ENCODE measurements around the gene NUDT4B. TPM values are rescaled to one million over a fixed set of nuclear protein-coding genes. Genes with fewer than 3 reads are reported as not detected.
"Not testable (repeated sequence)": the region's sequence is repeated elsewhere in the genome, so short reads cannot be mapped to it uniquely, and the experiment has no call there.

NUDT4B gene
- 19.0 and 26.8 TPM in 2 replicates for total RNA-seq (2014; rRNA removed; shearing (Covaris generic))
- 61.3 and 74.4 TPM in 2 replicates for polyA plus RNA-seq (2015; cell fraction: cytosol; rRNA removed)
- polyA plus RNA-seq (2015; cell fraction: nucleus; rRNA removed): 13.7 and 20.9 TPM in 2 replicates

DNA sequence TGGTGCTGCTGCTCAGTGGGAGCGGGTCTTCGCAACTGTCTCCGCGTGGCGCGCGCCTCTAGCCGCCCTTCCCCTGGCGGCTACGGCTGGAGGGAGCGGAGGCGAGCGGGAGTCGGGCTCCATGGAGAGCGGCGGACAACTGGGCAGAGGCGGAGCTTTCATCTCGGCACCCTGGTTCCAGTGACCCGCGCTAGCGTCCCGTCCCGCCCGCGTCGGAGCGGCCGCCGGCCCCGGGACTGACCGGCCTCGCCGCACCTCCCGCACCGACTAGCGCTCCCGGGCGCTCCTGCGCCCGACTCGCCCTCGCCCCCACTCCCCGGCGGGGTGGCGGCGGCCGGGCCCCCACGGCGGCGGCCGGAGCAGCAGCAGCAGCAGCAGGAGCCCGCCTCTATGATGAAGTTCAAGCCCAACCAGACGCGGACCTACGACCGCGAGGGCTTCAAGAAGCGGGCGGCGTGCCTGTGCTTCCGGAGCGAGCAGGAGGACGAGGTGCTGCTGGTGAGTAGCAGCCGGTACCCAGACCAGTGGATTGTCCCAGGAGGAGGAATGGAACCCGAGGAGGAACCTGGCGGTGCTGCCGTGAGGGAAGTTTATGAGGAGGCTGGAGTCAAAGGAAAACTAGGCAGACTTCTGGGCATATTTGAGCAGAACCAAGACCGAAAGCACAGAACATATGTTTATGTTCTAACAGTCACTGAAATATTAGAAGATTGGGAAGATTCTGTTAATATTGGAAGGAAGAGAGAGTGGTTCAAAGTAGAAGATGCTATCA, at the start of gene NUDT4B:
Gene NUDT4B, plus strand, starts transcription at position 212 of the 772 bp plus-strand sequence. Its CDS starts 179 bp downstream, at position 391.
- DNase-seq (ENCODE audit: low read depth, low spot score); in situ Hi-C loops (cut with HindIII; ENCODE audit: low pct_unique_long_range_greater_than_20kb, low sequenced_read_pairs): not testable (repeated sequence)

DNA sequence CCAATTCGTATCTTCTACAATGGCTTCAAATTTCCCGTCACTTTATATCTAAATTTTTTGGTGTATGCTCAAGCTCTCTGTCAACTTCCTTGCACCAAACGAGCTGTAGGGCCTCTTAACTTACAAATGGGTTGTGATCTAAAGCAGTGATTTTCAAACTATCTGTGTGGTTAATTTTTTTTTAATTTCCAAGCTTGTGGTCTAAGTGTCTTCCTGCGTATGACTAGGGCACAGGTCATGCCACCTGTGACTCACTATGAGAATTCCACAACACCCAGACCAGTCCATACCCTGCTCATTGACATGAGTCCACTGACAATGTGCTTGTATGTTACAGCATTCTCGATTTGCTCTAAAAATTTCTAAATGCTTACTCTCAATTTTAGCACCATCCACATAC, 49.2 kb upstream of the NUDT4B start:
- not testable (repeated sequence) for DNase-seq (ENCODE audit: low read depth, low spot score)

GRCh38 chr1:148702242-148702641, 46.3 kb upstream of the NUDT4B start:
- DNase-seq (ENCODE audit: low read depth, low spot score); in situ Hi-C loops (cut with HindIII; ENCODE audit: low pct_unique_long_range_greater_than_20kb, low sequenced_read_pairs): not testable (repeated sequence)

More for the DNA sequence above, 49.2 kb upstream of the NUDT4B start:
- in situ Hi-C loops (cut with HindIII; ENCODE audit: low pct_unique_long_range_greater_than_20kb, low sequenced_read_pairs): not testable (repeated sequence)

- DNase-seq (ENCODE audit: low read depth, low spot score); in situ Hi-C loops (cut with HindIII; ENCODE audit: low pct_unique_long_range_greater_than_20kb, low sequenced_read_pairs): not testable (repeated sequence)
These were observed 44.5 kb upstream of the NUDT4B start for GRCh38 chr1:148703973-148704591.

GRCh38 chr1:148705316-148705948, 43.1 kb upstream of the NUDT4B start:
- in situ Hi-C loops (cut with HindIII; ENCODE audit: low pct_unique_long_range_greater_than_20kb, low sequenced_read_pairs); DNase-seq (ENCODE audit: low read depth, low spot score): not testable (repeated sequence)

DNA sequence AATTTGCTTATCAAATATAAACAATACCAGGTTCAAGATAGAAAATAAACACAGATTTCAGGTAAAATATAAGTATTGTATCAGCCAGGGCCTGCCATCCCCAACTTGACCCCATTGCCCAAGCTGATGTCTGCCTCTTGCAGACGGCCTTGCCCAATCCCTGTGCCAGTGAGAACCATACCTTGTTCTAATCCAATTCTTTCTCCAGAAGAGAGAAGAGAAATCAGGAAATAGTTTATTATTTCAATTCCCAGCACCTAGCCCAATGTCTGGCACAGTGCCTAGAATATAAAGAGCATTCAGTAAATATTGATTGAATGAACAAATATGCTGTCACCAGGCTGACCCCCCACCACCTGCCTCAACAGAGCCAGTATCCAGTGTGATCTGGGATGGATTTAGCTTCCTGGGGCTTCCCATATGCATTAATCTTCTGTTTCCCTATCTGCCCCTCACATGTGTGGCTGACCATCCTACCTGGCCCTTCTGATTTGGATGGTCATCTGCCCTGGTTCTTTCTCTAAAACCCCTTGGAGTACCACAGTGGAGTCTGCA, 39.7 kb upstream of the NUDT4B start:
- DNase-seq (ENCODE audit: low read depth, low spot score); in situ Hi-C loops (cut with HindIII; ENCODE audit: low pct_unique_long_range_greater_than_20kb, low sequenced_read_pairs): not testable (repeated sequence)

DNA sequence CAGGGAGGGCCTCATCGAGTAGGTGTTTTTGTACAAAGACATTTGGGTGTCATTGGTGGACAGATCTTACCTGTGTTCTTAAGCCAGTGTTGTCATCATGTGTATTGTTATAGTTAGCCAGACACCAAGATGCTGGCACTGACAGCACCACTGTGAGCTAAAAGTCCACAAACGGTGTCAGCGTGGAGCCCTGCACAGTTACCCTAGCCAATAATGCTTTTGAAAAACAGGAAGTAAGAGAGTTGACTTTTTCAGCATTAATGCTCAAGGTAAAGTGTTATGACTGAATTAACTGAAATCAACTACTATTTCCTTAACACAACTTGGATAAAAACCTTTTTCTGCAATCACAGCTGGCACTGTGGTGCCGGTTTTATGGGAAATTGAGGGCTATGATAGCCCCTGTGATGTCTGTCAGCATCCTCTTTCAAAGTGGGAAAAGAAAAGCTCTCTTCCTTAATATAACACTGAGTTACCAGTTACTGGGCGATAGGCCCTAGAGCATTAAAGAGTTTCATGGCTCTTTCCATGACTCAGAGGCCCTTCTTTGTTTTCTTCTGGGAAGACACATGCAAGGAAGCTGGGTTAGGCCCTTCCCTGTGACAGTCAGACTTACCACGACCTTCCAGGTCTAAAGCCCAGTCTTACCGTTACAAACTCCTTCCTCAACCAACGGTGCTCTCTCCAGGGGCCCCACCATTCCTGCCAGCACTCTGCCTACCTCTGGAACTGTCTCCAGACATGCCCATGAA, 37.6 kb upstream of the NUDT4B start:
- in situ Hi-C loops (cut with HindIII; ENCODE audit: low pct_unique_long_range_greater_than_20kb, low sequenced_read_pairs); DNase-seq (ENCODE audit: low read depth, low spot score): not testable (repeated sequence)

DNA sequence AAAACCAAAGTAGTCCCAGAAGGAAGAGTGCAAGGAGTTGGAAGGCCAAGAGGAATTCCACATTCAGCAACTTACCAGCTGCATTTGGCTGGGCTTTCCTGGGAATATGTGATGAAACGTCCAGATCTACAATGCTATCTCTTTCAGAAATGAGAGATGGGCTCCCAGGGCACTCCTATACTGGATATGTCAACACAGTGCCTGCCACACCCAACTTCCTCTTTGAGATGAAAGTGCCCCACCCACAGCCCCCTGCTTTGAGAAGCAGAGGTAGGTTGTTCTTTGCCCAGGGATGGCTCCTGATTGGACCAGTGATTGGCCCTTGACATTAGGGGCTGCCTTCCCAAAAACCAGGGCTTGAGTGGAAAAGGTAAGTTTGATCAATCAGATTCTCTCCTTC, 36.2 kb upstream of the NUDT4B start:
- DNase-seq (ENCODE audit: low read depth, low spot score); in situ Hi-C loops (cut with HindIII; ENCODE audit: low pct_unique_long_range_greater_than_20kb, low sequenced_read_pairs): not testable (repeated sequence)

DNA sequence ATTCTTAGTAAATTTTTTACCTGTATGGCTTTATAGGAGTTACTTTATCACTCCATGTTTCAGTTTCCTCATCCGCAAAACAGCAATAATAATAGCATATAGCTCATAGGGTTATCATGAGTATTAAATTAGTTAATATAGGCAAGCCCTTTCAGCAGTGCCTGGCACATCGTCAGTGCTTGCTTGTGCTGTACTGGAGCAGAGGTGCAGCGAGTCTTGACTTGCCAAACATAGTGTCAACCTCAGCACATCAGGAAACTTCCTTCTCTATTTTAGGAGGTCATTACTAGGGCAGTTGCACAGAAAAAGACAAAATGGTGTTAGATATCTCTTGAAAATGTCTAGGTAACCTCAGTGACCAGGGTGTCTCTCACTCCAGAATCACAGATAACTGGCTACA, 33.1 kb upstream of the NUDT4B start:
- DNase-seq (ENCODE audit: low read depth, low spot score); in situ Hi-C loops (cut with HindIII; ENCODE audit: low pct_unique_long_range_greater_than_20kb, low sequenced_read_pairs): not testable (repeated sequence)

GRCh38 chr1:148716966-148717520, 31.5 kb upstream of the NUDT4B start:
- DNase-seq (ENCODE audit: low read depth, low spot score); in situ Hi-C loops (cut with HindIII; ENCODE audit: low pct_unique_long_range_greater_than_20kb, low sequenced_read_pairs): not testable (repeated sequence)

GRCh38 chr1:148720918-148721317, 27.7 kb upstream of the NUDT4B start:
- DNase-seq (ENCODE audit: low read depth, low spot score); in situ Hi-C loops (cut with HindIII; ENCODE audit: low pct_unique_long_range_greater_than_20kb, low sequenced_read_pairs): not testable (repeated sequence)

DNA sequence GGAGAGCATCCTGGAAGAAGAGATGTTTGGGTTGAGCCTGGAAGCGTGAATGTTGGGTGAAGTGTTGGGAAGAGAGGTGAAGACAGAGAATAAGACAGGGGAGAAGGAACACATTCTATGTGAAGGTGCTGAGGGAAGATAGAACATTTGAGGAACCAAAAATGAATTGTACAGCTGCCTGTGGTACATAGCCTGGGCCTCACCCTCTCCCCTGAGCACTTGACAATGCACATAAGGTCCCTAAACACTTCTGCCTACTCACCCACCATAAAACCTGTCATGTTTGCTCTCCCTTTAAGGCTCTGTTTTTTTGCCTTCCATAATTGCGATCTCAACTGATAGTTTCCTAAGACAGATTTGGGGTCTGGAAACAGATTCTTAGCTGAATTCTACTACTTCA, 25.8 kb upstream of the NUDT4B start:
- in situ Hi-C loops (cut with HindIII; ENCODE audit: low pct_unique_long_range_greater_than_20kb, low sequenced_read_pairs); DNase-seq (ENCODE audit: low read depth, low spot score): not testable (repeated sequence)

DNA sequence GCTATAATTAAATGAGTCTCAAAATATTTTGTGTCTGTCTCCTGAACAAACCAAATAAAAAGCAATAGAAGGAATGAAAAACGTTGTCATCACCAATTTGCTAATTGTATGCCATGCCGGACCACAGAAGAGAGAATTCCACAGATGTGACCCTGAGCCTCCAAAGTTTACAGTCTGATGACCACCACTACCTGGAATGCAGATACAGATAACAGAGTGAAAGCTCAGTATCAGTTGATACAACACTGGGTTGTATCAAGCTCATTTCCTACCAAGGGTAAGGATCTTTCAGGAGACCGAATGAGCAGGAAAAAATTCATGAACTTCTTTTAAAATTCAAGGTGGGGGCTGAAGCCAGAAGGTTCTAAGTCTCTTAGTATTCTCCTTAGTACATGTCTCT, 25.1 kb upstream of the NUDT4B start:
- in situ Hi-C loops (cut with HindIII; ENCODE audit: low pct_unique_long_range_greater_than_20kb, low sequenced_read_pairs); DNase-seq (ENCODE audit: low read depth, low spot score): not testable (repeated sequence)

GRCh38 chr1:148724872-148725271, 23.7 kb upstream of the NUDT4B start:
- DNase-seq (ENCODE audit: low read depth, low spot score); in situ Hi-C loops (cut with HindIII; ENCODE audit: low pct_unique_long_range_greater_than_20kb, low sequenced_read_pairs): not testable (repeated sequence)

DNA sequence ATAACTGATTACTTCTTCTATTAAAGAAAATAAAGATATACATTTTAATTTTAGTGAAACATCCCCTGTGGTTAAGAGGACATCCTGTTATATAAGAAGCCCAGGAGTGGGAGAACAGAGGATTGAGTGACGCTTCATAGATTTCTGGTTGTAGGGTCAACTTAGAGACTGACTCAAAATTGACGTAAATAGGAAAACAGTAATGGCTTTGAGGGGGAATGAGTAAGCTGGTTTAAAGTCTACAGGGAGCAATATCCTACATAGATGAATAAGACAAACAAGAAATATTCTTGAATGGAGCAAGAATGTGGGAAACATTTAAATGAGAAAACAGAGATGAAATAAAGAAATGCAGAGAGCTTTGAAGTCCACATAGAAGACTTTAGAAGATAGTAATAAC, 20.7 kb upstream of the NUDT4B start:
- in situ Hi-C loops (cut with HindIII; ENCODE audit: low pct_unique_long_range_greater_than_20kb, low sequenced_read_pairs): not testable (repeated sequence)

DNA sequence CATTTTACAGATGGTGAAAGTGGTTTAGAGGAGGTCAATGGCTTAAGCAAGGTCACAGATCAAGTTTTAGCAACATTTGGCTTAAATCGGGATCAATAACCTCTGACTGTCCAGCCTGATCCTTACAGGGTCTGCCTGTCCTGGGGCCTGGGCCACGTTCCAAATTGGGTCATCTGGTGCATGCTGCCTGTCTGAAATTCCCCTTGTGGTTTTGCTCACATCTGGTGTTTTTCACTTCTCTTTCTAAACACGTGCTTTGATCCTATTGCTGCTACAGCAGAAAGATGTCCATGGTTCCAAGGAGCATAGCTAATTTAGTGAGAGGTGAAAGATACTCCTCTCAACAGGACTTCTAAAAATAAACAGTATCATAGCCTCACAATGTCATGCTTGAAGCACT, 19.4 kb upstream of the NUDT4B start:
- in situ Hi-C loops (cut with HindIII; ENCODE audit: low pct_unique_long_range_greater_than_20kb, low sequenced_read_pairs); DNase-seq (ENCODE audit: low read depth, low spot score): not testable (repeated sequence)

More for the DNA sequence above, 20.7 kb upstream of the NUDT4B start:
- DNase-seq (ENCODE audit: low read depth, low spot score): not testable (repeated sequence)

GRCh38 chr1:148729541-148729940, 19.0 kb upstream of the NUDT4B start:
- in situ Hi-C loops (cut with HindIII; ENCODE audit: low pct_unique_long_range_greater_than_20kb, low sequenced_read_pairs): not testable (repeated sequence)

More at GRCh38 chr1:148729541-148729940, 19.0 kb upstream of the NUDT4B start:
- DNase-seq (ENCODE audit: low read depth, low spot score): not testable (repeated sequence)
